ENCODE data around the gene F5.

F5 gene

GRCh38 chr1:169576241-169576934 lies 9.9 kb downstream of the F5 start:
- no peak for TF ChIP-seq CTCF (IDR thresholded peaks at IDR 0.05; ENCODE audit: insufficient read depth, low read depth, low read length, missing control alignments)
- DNase-seq (ENCODE audit: low read depth), result no peak
- H3K4me3 ChIP-seq (ENCODE audit: low read length), result no peak overlapping the region

GRCh38 chr1:169574336-169574735 lies 11.9 kb downstream of the F5 start:
- no peak for TF ChIP-seq CTCF (IDR thresholded peaks at IDR 0.05; ENCODE audit: insufficient read depth, low read depth, low read length, missing control alignments)
- no peak for DNase-seq (ENCODE audit: low read depth)
- H3K4me3 ChIP-seq (ENCODE audit: low read length), result no peak overlapping the region

- no peak for TF ChIP-seq CTCF (IDR thresholded peaks at IDR 0.05; ENCODE audit: insufficient read depth, low read depth, low read length, missing control alignments)
- DNase-seq (ENCODE audit: low read depth), result peak; percentile 15
- H3K4me3 ChIP-seq (ENCODE audit: low read length), result no peak overlapping the region
Observed at GRCh38 chr1:169572187-169572586, 14.1 kb downstream of the F5 start.

GRCh38 chr1:169571450-169571849 lies 14.8 kb downstream of the F5 start:
- no peak for TF ChIP-seq CTCF (IDR thresholded peaks at IDR 0.05; ENCODE audit: insufficient read depth, low read depth, low read length, missing control alignments)
- H3K4me3 ChIP-seq (ENCODE audit: low read length), result no peak overlapping the region
- no peak for DNase-seq (ENCODE audit: low read depth)

- no peak overlapping the region for H3K4me3 ChIP-seq (ENCODE audit: low read length)
- no peak for TF ChIP-seq CTCF (IDR thresholded peaks at IDR 0.05; ENCODE audit: insufficient read depth, low read depth, low read length, missing control alignments)
Observed at GRCh38 chr1:169570172-169570574, 16.1 kb downstream of the F5 start.

GRCh38 chr1:169568497-169568896 lies 17.8 kb downstream of the F5 start:
- no peak overlapping the region for H3K4me3 ChIP-seq (ENCODE audit: low read length)
- no peak for TF ChIP-seq CTCF (IDR thresholded peaks at IDR 0.05; ENCODE audit: insufficient read depth, low read depth, low read length, missing control alignments)
- no peak for DNase-seq (ENCODE audit: low read depth)

More at GRCh38 chr1:169570172-169570574, 16.1 kb downstream of the F5 start:
- no peak for DNase-seq (ENCODE audit: low read depth)
